SHP77 (cell line): Measurements from ENCODE around the gene PPP1R14B.

Experiments used
- DNase-seq, 2 experiments: peaks; one replicate each; lab custom pipeline; 2025; lab: John Stamatoyannopoulos, UW

The PPP1R14B gene

DNA sequence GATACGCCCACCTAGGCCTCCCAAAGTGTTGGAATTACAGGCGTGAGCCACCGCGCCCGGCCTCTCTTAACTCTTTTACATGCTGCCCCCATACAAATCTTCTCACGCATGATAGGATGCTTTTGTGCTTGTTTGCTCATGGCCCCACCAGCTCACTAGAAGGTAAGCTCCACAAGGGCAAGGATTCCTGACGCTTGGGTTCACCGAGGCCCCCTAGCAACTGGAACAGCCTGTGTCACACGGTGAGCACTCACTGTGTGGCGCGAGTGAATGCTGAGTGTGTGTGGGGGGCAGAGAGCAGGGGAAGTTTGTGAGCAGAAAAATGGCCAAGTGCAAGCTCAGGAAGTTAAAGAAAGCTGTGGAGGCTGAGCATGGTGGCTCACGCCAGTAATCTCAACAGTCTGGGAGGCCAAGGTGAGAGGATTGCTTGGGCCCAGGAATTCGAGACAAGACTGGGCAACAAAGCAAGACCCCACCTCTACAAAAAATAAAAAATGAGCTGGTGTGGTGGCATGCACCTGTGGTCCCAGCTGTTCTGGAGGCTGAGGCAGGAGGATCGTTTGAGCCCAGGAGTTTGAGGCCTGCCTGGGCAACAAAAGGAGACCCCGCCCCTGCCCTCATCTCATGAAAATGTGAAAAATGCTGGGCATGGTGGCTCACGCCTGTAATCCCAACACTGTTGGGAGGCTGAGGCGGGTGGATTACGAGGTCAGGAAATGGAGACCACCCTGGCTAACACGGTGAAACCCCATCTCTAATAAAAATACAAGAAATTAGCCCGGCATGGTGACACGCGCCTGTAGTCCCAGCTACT lies 35.4 kb upstream of the PPP1R14B start:
- DNase-seq = no peak

DNA sequence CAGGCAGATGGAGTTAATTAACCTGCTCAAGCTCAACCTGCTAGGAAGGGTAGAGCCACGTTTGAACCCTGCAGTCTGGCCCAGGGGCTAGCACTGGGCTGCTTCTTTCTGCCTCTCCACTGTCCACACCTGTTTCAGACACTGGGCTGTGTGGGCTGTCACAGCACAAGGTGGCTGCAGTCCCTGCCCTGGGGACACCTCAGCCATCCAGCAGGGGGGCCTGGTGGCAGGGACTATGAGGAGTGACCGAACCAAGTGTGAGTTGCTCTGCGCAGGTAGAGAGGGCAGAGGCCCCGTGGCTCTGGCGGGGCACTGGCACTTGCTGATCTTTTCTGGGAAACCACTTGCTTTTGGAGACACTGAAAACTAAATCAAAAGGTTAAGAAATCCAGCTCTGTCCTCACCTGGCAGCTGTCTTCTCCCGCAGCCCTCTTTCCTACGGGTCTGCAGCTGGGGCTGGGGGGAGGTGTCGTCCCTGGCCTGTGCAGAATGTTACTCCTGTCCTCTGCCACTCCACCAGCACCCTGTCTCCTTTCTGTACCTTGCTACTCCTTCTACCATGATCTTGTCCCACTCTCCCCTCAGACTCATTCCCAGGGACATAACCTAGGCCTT lies 31.9 kb upstream of the PPP1R14B start:
- DNase-seq = no peak

DNA sequence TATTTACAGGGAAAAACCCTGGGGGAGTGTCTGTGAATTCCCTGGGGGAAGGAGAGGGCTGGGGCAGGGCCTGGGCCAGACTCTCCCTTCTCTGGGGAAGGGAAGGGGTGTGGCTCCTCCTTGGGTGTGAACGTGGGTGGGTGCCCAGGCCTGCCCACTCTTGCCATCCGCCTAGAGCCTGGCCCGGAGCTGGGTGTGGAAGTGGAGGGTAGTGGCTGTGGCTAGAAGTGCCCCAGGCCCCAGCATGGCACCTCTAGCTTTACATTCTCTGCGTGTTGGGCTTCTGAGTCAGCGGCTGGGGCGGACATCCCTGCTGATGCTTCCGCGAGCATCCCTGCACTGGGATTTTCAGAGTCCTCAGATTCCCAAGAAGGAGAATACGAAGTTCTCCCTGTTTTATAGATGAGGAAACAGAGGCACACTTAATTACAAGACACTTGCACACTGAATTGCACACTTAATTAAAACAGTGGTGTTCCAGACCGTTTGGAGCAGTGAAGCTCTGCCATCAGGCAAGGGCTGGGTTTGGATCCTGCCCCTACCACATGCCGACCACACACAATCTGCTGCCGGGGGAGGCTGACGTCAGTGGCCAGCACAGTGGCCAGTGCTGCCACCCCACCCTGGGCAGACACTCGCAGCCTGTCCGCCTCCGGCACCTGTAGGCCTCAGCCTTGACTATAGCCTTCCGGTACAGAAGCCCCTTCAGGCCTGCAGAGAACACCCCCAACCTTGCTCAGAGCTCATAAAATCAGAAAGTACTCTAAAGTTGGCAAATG lies 30.1 kb upstream of the PPP1R14B start:
- no peak for DNase-seq

DNA sequence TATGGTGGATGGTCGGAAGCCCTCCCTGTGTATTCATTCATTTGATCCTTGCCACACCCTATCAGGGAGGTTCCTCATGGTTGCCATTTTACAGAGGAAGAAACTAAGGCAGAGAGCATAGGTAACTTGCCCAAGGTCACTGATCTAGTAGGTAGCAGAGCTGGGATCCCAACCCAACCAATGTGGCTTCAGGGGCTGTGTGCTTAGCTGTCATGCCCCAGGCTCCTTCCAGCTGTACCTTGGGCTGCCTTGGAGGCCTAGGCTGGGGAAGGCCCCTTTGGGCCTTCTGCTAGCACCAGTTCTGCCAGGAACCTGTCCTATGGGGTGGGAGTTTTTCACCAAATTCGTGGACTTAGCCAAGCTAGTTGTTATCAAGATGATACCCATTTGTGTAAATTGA lies 29.1 kb upstream of the PPP1R14B start:
- DNase-seq = no peak

DNA sequence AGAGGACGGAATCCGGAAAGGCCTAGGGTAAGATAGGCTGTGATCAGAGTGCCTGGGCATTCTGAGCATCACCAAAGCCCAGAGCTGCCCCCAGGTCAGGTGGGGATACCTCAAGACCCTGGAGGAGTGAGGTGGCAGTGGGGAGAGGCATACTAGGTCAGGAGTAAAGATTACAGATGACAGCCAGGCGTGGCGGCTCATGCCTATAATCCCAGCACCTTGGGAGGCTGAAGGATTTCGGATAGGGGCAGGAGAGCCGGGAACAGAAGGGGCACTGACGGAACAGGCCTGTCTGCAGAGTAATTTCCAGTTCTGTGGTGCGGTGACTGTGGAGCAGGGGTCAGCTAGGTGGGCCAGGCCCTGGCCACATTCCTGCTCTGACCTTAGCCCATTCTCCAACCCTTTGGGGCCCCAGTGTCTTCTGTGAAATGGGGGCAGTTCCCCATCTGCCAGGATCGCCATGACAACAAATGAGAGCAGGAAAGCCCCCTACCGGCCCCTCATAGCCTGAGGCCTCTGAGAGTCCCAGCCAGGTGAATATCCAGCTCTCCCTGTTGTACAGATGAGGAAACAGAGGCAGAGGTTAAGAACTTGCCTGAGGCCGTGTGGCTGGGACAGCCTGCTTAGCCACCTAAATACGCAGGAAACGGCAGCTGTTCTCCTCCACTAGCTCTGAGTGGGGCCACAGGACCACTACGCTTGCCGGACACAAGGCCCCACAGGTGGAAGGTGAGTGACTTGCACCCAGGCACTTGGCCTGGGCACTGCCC lies 28.5 kb upstream of the PPP1R14B start:
- DNase-seq = no peak

DNA sequence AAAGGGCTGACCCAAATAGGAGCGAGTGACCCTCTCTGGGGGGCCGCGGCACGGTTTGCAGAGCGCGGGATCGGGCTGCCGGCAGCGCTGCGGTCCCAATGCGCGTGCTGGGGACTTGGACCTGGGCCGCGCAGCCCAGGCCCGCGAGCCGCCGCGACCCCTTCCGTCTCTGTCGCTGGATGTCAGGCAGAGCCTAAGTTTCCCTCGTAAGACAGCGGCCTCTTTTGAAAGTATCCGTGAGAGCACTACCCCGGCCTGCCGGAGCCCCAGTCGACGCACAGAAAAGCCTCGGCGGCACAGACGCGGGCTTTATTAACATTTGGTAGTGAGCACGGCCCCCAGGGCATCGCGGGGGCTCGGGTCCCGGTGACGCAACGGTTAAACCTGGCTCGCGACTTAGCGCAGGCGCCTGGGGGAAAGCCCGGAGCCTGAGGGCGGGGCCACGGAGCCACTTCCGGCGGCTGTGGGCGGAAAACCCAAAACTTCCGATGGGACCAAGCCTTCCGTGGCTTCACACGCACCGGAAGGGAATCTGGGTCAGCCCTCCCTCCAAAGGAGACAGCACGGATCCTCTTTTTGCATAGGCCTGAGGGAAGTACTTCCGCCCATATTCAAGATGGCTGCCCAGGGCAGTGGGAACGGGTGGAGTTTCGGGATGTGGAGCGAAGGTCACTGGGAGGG lies 22.9 kb upstream of the PPP1R14B start:
- peak; percentile 99 for DNase-seq

DNA sequence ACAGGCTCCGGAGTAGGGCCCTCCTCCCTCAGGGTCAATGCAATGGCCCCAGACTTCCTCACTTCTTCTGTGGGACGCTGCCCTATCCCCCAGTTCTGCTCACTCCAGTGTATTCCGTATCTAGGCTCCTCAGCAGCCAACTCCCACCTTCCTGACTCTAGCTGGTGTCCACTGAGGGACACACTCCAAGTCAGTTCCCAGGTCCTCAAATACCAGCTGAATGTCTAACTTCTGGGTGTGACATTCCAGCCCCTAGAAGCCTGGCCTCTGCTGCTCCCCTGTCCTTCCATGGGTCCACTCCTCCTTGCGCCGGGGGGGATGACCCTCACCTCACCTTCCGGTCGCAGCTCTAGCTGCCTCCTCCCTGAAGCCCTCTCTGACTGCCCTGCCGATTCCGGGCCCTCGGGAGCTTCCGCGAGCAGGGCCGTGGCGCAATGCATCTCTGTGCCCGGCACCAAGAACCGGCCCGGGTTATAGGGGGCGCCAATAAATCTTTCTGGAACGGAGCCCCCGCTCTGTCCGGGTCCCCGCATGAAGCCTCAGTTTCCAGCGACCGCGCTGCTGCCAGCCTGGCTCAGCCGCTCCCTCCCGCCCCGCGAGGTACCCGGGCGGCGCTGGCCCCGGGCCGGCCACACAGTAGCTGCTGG lies 22.3 kb upstream of the PPP1R14B start:
- DNase-seq = peak; percentile 40 to 62

DNA sequence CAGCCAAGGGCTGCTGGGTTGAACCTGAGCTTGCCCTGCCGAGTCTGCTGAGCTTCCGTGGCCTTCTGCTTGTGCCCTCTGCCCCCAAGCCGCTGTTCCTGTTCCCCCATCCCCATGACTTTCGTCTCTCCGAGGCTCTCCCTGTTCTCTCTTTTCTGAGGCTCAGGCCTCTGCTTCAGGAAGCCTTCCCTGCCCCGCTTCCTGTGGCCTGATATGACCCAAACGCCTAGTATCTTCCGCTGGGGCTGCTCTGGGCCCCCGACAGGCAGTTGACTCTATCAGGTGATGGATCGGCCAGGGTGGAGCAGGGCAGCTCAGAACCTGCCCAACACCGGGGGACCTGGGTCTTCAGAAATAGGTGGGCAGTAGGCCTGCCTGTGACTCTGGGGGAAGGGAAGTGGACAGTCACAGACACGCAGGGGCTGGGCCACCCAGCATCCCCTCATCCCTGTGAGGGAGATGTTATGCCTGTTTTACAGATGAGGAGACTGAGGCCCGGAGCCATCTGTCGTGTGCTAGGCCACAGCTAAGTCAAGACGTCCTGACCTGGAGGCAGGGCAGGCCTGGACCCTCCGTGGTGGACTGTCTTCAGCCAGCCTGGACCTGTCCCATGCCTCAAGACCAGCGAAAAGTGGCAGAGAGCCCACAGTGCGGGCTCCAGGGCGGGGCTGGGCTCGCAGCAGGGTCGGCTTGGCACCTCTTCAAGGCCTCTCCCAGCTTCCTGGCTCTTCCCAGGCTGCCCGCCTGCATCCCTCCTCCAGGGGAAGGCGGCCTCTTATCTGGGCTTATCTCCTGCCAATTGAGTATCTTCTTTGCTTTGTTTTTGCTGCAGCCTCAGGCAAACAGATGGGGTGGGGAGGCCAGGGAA lies 21.5 kb upstream of the PPP1R14B start:
- DNase-seq = no peak

DNA sequence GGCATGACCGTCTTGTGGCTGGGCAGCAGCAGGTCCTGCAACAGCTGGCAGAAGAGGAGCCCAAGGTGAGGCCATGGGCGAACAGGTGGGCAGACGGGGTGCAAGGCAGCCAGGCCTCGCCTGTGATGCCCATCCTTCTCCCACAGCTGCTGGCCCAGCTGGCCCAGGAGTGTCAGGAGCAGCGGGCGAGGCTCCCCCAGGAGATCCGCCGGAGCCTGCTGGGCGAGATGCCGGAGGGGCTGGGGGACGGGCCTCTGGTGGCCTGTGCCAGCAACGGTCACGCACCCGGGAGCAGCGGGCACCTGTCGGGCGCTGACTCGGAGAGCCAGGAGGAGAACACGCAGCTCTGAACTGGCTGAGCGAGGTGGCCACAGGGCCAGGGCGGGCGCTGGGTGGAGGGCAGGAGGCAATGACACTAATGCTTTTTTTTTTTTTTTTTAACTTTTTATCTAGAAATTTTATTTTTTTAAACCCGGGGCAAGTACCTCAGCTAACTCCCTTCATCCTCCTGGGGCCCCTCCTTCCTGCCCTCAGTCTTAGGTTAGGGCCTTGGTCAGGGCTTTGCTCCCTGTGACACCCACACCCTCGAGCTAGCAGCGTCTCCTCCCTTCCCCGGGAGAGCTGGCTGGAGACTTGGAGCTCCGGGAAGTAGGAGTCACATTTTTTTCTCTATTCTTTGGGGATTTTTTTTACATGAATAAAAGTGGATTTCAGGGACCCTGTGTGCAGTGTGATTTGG lies 20.6 kb upstream of the PPP1R14B start:
- no peak for DNase-seq

DNA sequence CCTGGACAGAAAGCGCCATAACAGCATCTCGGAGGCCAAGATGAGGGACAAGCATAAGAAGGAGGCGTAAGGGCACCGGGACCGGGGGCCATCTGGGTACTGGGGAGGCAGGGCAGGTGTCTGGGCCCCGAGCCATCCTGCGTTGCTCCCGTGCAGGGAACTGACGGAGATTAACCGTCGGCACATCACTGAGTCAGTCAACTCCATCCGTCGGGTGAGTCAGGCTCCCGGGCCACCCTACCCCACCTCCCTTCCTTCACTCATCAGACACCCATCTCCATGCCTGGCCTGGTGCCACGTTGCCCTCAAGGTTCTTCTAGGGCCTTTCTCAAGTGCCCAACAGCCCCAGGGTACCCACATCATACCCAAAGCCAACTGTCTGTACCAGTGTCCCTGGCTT lies 19.6 kb upstream of the PPP1R14B start:
- DNase-seq = no peak

DNA sequence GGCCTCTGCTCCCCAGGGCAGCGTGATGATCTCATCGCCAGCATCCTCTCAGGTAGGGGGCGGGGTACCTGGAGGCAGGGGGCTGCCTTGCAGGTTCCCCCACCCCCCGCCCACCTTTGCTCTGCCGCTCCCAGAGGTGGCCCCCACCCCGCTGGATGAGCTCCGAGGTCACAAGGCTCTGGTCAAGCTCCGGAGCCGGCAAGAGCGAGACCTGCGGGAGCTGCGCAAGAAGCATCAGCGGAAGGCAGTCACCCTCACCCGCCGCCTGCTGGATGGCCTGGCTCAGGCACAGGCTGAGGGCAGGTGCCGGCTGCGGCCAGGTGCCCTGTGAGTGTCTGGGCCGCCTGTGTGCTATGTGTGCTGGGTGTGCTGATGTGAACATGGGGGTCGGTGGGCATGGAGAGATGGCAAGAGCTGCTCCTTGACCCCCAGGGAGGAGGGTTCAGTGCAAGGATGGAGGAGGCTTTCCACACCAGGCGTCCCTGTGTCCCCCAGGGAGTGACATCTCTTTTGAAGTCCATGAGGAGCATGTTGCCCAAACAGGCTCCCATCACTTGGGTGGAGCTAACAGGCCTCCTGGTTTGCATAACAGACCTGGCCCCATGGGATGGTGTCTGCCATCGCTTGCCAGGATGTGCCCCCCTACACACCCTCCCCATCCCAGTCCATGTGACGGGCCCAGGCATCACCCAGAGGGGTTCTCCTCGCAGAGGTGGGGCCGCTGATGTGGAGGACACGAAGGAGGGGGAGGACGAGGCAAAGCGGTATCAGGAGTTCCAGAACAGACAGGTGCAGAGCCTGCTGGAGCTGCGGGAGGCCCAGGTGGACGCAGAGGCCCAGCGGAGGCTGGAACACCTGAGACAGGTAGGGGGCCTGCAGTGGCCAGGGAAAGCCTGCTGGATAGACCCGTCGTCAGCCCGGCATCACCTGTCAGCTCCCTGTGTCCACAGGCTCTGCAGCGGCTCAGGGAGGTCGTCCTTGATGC lies 18.7 kb upstream of the PPP1R14B start:
- no peak for DNase-seq

DNA sequence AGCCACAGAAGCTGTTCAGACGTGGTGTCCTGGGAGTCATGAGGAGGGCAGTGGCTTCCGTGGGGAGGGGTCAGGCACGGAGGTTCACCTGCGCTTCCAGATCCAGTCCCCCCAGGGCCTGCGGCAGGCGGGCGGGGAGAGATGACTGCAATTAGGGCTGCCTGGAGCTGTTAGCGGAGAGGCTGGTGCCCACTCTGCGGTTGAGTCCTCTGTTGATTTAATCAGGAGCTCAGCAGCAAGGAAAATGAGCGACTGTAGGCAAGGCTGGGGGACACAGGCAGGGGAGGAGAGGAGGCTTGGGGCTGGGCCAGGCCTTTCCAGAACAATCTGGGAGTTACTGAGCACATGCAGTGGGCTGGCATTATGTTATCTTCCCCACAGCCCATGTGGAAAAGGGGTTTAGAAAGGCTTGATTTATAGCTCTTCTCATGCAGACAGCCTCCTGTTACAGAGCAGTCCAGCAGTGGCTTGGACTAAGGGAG lies 17.7 kb upstream of the PPP1R14B start:
- no peak for DNase-seq

DNA sequence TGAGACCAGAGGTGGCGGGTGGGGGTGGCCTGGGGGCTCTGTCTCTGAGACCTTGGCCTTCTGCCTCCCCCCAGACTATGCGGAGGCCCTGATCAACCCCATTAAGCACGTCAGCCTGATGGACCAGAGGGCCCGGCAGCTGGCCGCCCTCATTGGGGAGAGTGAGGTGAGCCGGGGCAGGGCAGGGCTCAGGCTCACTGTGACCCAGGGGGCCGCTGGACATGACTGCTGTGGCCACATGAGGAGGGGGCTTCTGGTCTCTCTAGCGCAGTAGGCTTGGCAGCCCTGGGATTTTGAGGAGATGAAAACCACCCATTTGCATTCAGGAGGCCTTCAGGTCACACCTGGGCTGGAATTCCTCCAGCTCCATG lies 17.2 kb upstream of the PPP1R14B start:
- no peak for DNase-seq

DNA sequence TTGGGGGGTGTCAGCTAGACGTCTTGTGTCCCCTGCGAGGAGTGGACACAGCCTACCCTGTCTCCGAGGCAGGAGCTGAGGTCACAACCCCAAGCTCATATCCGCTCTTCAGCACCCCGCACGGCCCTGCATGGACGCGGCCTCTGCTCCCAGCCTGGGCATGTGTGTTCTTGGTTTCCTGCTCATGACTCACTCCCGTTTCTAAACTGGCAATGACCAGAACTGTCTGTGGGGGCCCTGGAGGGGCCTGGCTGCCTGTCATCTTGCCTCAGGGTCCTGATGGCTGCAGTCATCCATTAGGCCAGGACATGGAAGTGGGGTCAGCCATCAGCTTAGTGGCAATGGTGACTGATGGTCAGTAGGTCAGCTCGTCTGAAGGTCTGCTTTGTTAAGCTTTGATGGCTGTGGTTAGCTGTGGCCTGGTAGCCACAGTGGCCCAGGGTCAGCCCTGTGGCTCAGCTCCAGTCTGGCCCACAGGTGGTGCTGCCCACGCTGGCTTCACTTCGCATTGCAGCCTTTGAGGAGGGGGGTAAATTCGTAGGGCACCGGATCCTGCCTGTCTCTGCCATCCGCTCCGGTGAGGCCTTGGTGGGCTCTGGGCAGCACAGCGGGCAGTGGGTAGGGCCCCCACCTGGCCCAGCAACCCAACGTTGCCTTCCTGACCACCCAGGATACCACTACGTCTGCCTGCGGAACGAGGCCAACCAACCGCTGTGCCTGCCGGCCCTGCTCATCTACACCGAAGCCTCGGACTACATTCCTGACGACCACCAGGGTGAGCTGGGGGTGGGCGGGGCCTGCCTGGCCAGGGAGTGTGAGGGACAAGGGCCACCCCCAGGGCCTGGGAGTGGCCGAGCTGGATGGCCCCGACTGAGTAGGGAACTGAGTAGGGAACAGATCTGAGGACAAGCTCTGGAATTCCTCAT lies 16.5 kb upstream of the PPP1R14B start:
- no peak for DNase-seq

DNA sequence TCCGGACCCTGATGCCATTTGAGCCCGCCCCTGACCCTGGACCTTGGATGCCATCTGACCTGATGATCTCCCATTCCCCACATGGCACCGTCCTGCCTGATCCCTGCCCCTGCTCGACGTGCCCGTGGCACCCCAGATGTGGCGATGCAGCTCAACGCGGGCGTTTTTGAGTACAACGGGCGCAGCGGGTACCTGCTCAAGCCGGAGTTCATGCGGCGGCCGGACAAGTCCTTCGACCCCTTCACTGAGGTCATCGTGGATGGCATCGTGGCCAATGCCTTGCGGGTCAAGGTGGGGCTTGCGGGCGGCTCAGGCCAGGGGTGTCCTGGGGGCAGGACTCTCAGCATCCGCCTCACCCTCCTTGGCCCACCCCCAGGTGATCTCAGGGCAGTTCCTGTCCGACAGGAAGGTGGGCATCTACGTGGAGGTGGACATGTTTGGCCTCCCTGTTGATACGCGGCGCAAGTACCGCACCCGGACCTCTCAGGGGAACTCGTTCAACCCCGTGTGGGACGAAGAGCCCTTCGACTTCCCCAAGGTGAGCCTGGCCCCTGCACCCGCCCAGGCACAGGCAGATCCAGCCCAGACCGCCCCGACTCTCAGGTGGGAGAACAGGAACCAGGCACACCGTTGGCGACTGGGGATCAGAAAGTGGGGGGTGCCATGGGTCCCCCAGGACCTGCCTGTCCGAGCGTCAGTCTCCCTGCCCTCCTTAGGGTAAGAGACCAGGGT lies 15.7 kb upstream of the PPP1R14B start:
- DNase-seq = no peak

DNA sequence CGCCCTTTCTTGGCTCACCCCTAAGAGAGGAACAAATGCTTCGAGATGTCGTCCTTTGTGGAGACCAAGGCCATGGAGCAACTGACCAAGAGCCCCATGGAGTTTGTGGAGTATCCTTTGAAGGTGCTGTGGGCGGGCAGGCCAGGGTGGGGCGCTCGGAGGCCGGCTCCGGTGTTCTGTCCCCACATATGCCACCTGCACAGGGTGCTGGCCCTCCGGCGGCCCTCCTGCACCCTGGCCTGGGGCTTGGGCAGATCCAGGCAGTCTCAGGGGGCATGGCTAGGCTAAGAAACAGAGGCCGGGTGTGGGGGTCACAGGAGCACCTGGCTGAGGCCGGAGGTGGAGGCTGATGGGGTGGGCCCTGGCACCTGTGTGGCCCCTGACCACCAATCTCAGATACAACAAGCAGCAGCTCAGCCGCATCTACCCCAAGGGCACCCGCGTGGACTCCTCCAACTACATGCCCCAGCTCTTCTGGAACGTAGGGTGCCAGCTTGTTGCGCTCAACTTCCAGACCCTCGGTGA lies 14.9 kb upstream of the PPP1R14B start:
- DNase-seq = no peak
